Heart left ventricle (tissue), 16 donors: ENCODE results near the gene DCLK1. TPM values are rescaled to one million over a fixed set of nuclear protein-coding genes. Genes with fewer than 3 reads are reported as not detected.

ENCODE experiments used
- ATAC-seq, 4 donors: fragments of 200-7000 bp; cut with Tn5 transposase; one replicate each; pipeline ENCODE4 v1.9.1; 2020 to 2022; ENCODE audit warnings: moderate library complexity in 4 of 4, mild to moderate bottlenecking in 3 of 4, moderate number of reproducible peaks in 1 of 4
- DNase-seq, 5 donors: peaks; one replicate each; pipeline ENCODE4 v3.0.0-alpha.2; 2020
- H3K27ac ChIP-seq, 12 donors: fragments of 200-600 bp; sonication (generic) in 4 of 12; one replicate each; pipeline versions ENCODE4 v1.5.0 to v1.8.0; 2016 to 2022; ENCODE audit warnings: mild to moderate bottlenecking in 2 of 12
- H3K27me3 ChIP-seq, 9 donors: fragments of 200-600 bp; sonication (generic) in 2 of 9; one replicate each; pipeline versions ENCODE4 v1.5.1 to v1.8.0; 2016 to 2022; ENCODE audit warnings: mild to moderate bottlenecking in 3 of 9
- H3K36me3 ChIP-seq, 9 donors: fragments of 200-600 bp; sonication (generic) in 2 of 9; one replicate each; pipeline versions ENCODE4 v1.5.0 to v1.8.0; 2018 to 2022; ENCODE audit warnings: mild to moderate bottlenecking in 2 of 9
- H3K4me1 ChIP-seq, 12 donors: fragments of 200-600 bp; sonication (generic) in 4 of 12; one replicate each; pipeline versions ENCODE4 v1.5.0 to v1.8.0; 2016 to 2022; ENCODE audit warnings: mild to moderate bottlenecking in 3 of 12
- H3K4me3 ChIP-seq, 12 donors: fragments of 200-600 bp; sonication (generic) in 4 of 12; one replicate each; pipeline versions ENCODE4 v1.5.0 to v1.8.0; 2017 to 2022; ENCODE audit warnings: mild to moderate bottlenecking in 9 of 12, moderate library complexity in 4 of 12
- H3K9me3 ChIP-seq, 12 donors: fragments of 200-600 bp; sonication (generic) in 4 of 12; one replicate each; pipeline versions ENCODE4 v1.5.0 to v1.8.0; 2016 to 2022; ENCODE audit warnings: mild to moderate bottlenecking in 1 of 12
- POLR2A ChIP-seq, 2 donors: fragments of 450-650 bp; IDR thresholded peaks; one replicate each; pipeline ENCODE4 v1.6.1; 2017; ENCODE audit warnings: antibody characterized with exemption in 2 of 2, mild to moderate bottlenecking in 2 of 2, moderate library complexity in 2 of 2
- WGBS, 4 donors: extraction: QIAGEN DNeasy Blood & Tissue Kit in 2 of 4; methylation state at CpG; one replicate each; pipeline versions ENCODE4 v1.1.5 to v1.1.7; 2013 to 2018; 5-methylcytosine and 5-hydroxymethylcytosine counted together
- intact Hi-C, 10 donors: fragments of 100-400 bp; cut with DNase I; formaldehyde crosslinking; loops; one replicate each; pipeline versions ENCODE4 v1.11.1 to v1.14.2; 2022
- polyA plus RNA-seq, 2 donors: library from polyadenylated mRNA; stranded (reverse); fragments of 200-250 nt; gene quantifications; one replicate each; pipeline ENCODE4 v1.2.3, GENCODE V29; 2013
- total RNA-seq, 9 donors: library from RNA; depleted of rRNA in 2 of 9; stranded (reverse); fragments of >200 nt in 2 of 9; fragmentation: NEBNext Ultra II Directional in 3 of 9; extraction: Animal tissue kit (Norgen Biotek cat#: 25700) in 3 of 9; gene quantifications; one replicate each; pipeline versions ENCODE4 v1.1.0 to v1.2.4, GENCODE V29; 2016 to 2023
- TF ChIP-seq, protein P1 (sequence below), 12 donors: fragments of 200-600 bp; sonication (generic) in 4 of 12; IDR thresholded peaks; one replicate each; pipeline versions ENCODE4 v1.5.0 to v1.8.0; 2018 to 2022; ENCODE audit warnings: antibody characterized with exemption in 12 of 12, mild to moderate bottlenecking in 5 of 12
- donor health status: ischemic (EF 13 %, LVEDD 7.1; RV severe dilation, severe dysfunction).
- donor health status: healthy with polysubstance abuse.
- donor health status: DM: no; HTN: yes; CAD: no.
- donor health status: DM: no; HTN: no; CAD: no.
- donor health status: ischemic (EF 25% LVEDD 6.9; RV normal size, moderate dysfunction).
- donor health status: ischemic (EF 25% LVEDD 5.7; RV mildly dilated, moderate dysfunction).
- donor health status: healthy.
- donor health status: DM: yes; HTN: yes; CAD: no.
- donor health status: ischemic (EF 35%, LVEDD 5.7; RV mildly dilated, moderate dysfunction).
- donor health status: nonischemic (EF 11% LVEDD 7.7; RV severe dilation, severe dysfunction).
- donor health status: DM: yes; HTN: yes; CAD: no.
- donor health status: PGD.
- donor health status: ischemic (EF 29% LVEDD 5.4; RV normal size, mild dysfunction).
- donor health status: nonischemic (EF 23%, LVEDD 6.1; RV moderate dilation, normal function).

The DCLK1 gene
- total and polyA plus RNA-seq, 11 donors, result 3.4 to 15.9 (median 11.2) TPM

DNA sequence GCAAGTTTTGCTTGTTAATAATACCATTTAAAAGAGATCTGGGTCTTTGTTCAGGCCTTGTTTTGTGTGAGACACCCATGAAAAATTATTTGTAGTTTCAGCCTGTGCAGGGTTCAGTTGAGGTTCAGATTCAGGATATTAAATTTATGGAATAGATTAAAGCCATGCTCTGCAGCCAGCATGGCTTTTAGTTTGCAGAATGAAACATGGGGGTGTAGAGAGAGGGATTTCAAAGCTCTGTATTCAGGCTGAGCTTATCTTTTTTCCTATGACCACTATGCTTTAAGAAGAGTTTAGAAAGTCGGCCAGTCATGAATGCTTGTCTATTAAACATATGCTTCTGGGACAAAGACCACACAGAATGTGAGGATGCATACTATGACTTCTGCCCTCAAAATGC lies 73.6 kb downstream of the DCLK1 start:
- no peaks in the 10 kb centered on the region for H3K36me3 ChIP-seq
- WGBS, 4 donors, result 87 to 90% (median 88%) methylated on average over 1 of the region's 1 CpG
- no peak overlapping the region for H3K27ac ChIP-seq
- no peak overlapping the region for H3K4me3 ChIP-seq
- ATAC-seq (no peak), DNase-seq (no peak)
- intact Hi-C loops, result no loop called here
- peaks cover 0 to 20% (median 0%) of the 10 kb centered on the region in 12 donors for H3K4me1 ChIP-seq
- no peaks in the 10 kb centered on the region for H3K9me3 ChIP-seq
- no peak for TF ChIP-seq POLR2A (IDR thresholded peaks at IDR 0.05)
- TF ChIP-seq, protein P1, sequence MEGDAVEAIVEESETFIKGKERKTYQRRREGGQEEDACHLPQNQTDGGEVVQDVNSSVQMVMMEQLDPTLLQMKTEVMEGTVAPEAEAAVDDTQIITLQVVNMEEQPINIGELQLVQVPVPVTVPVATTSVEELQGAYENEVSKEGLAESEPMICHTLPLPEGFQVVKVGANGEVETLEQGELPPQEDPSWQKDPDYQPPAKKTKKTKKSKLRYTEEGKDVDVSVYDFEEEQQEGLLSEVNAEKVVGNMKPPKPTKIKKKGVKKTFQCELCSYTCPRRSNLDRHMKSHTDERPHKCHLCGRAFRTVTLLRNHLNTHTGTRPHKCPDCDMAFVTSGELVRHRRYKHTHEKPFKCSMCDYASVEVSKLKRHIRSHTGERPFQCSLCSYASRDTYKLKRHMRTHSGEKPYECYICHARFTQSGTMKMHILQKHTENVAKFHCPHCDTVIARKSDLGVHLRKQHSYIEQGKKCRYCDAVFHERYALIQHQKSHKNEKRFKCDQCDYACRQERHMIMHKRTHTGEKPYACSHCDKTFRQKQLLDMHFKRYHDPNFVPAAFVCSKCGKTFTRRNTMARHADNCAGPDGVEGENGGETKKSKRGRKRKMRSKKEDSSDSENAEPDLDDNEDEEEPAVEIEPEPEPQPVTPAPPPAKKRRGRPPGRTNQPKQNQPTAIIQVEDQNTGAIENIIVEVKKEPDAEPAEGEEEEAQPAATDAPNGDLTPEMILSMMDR (IDR thresholded peaks at IDR 0.05), result no peak
- no peaks in the 10 kb centered on the region for H3K27me3 ChIP-seq

- DNase-seq (no peak), ATAC-seq (no peak)
- no peaks in the 10 kb centered on the region for H3K9me3 ChIP-seq
- intact Hi-C loops, result no loop called here
- peaks cover 0 to 20% (median 0%) of the 10 kb centered on the region in 12 donors for H3K4me1 ChIP-seq
- H3K27me3 ChIP-seq, result no peaks in the 10 kb centered on the region
- no peak overlapping the region for H3K4me3 ChIP-seq
- 47 to 55% (median 49%) methylated on average over 3 of the region's 3 CpGs for WGBS, 4 donors
- no peaks in the 10 kb centered on the region for H3K36me3 ChIP-seq
- TF ChIP-seq, protein P1 (IDR thresholded peaks at IDR 0.05), result no peak
- TF ChIP-seq POLR2A (IDR thresholded peaks at IDR 0.05), result no peak
- no peak overlapping the region for H3K27ac ChIP-seq
These were observed 74.1 kb downstream of the DCLK1 start for GRCh38 chr13:36057041-36057440.

GRCh38 chr13:36055366-36055765 lies 75.8 kb downstream of the DCLK1 start:
- intact Hi-C loops, result no loop called here
- Histone ChIP-seq H3K4me3 (no peak overlapping the region), H3K4me1 (peaks cover 0 to 11% (median 0%) of the 10 kb centered on the region in 12 donors), H3K36me3 (no peaks in the 10 kb centered on the region), H3K27ac (no peak overlapping the region), H3K9me3 (no peaks in the 10 kb centered on the region), H3K27me3 (no peaks in the 10 kb centered on the region)
- no peak for ATAC-seq
- TF ChIP-seq, protein P1 (IDR thresholded peaks at IDR 0.05), result no peak
- no peak for TF ChIP-seq POLR2A (IDR thresholded peaks at IDR 0.05)
- WGBS, 4 donors, result 89 to 92% (median 91%) methylated on average over 4 of the region's 4 CpGs
- no peak for DNase-seq

GRCh38 chr13:36054041-36054440 lies 77.1 kb downstream of the DCLK1 start:
- 48 to 66% (median 57%) methylated on average over 2 of the region's 2 CpGs for whole genome bisulfite sequencing, 4 donors
- intact Hi-C loops, result no loop called here
- no peak overlapping the region for H3K27ac ChIP-seq

More at GRCh38 chr13:36054041-36054440, 77.1 kb downstream of the DCLK1 start:
- Histone ChIP-seq H3K27me3 (no peaks in the 10 kb centered on the region), H3K36me3 (no peaks in the 10 kb centered on the region), H3K4me3 (no peak overlapping the region), H3K9me3 (no peaks in the 10 kb centered on the region), H3K4me1 (peaks cover 0 to 5% (median 0%) of the 10 kb centered on the region in 12 donors)
- DNase-seq (no peak), ATAC-seq (no peak)
- TF ChIP-seq, protein P1 (IDR thresholded peaks at IDR 0.05), result no peak
- TF ChIP-seq POLR2A (IDR thresholded peaks at IDR 0.05), result no peak
